ENCODE results near the gene NANOS1. TPM values are rescaled to one million over a fixed set of nuclear protein-coding genes. Genes with fewer than 3 reads are reported as not detected.
"Not testable (repeated sequence)": the region's sequence is repeated elsewhere in the genome, so short reads cannot be mapped to it uniquely, and the experiment has no call there.

Gene NANOS1
- total and polyA plus RNA-seq, 9 of the 15 experiments (the other 6 are each of a cell fraction or from before 2014, with no cell fraction given) = 0.14 to 1.6 (median 0.83) TPM; not detected in 1

DNA sequence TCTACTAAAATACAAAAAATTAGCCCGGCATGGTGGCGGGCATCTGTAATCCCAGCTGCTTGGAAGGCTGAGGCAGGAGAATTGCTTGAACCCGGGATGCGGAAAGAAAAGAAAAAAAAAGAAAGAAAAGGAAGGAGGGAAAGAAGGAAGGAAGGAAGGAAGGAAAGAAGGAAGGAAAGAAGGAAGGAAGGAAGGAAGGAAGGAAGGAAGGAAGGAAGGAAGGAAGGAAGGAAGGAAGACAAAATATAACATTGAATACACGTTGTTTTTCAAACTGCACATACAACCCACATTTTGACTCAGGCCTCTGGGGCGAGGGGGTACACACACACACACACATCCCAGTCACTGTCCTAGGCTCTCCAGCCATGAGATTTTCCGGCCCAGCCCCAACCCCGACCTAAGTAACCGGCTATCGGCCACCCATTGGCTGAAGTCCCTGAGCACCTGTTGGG lies 1.0 kb upstream of the NANOS1 start:
- TF ChIP-seq, protein P1, sequence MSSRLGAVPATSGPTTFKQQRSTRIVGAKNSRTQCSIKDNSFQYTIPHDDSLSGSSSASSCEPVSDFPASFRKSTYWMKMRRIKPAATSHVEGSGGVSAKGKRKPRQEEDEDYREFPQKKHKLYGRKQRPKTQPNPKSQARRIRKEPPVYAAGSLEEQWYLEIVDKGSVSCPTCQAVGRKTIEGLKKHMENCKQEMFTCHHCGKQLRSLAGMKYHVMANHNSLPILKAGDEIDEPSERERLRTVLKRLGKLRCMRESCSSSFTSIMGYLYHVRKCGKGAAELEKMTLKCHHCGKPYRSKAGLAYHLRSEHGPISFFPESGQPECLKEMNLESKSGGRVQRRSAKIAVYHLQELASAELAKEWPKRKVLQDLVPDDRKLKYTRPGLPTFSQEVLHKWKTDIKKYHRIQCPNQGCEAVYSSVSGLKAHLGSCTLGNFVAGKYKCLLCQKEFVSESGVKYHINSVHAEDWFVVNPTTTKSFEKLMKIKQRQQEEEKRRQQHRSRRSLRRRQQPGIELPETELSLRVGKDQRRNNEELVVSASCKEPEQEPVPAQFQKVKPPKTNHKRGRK (tag; IDR thresholded peaks at IDR 0.05) = peak; percentile 54
- WGBS (ENCODE audit: insufficient coverage, low coverage, missing lambda C conversion rate) = 31% methylated on average over 8 of the region's 10 CpGs
- peak overlapping the region in 1 of 2 experiments; percentile 50; a peak in 2 of 4 replicates for H3K9ac ChIP-seq (ENCODE audit: insufficient read depth in 1 of 2, low read depth in 2 of 2, low read length in 2 of 2)
- H4K20me1 ChIP-seq (replicated peaks; ENCODE audit: control insufficient read depth, insufficient read depth, low read length); H3K9me3 ChIP-seq (replicated peaks; ENCODE audit: control insufficient read depth, insufficient read depth, low read depth, low read length); H3K4me3 ChIP-seq; CTCF ChIA-PET (ENCODE audit: low intra/inter-chr PET ratio); DNase-seq (ENCODE audit: extremely low read depth in 1 of 4, low spot score in 3 of 4); H3K27ac ChIP-seq (ENCODE audit: extremely low read depth, low read depth, low read length); in situ Hi-C loops (cut with MboI); BruUV-seq (replicated peaks); FAIRE-seq; H3K79me2 ChIP-seq (ENCODE audit: control insufficient read depth, insufficient read depth, low read length); ATAC-seq; H3K9me1 ChIP-seq (ENCODE audit: control insufficient read depth, insufficient read depth, low read length); POLR2A ChIA-PET; intact Hi-C loops (cut with micrococcal nuclease); H3K4me2 ChIP-seq (ENCODE audit: insufficient read depth, low read length): not testable (repeated sequence)
- peaks cover 3 to 24% of the 10 kb centered on the region in 2 experiments; a peak in 3 of 5 replicates for H3K4me1 ChIP-seq (replicated peaks in 1 of 2; ENCODE audit: control insufficient read depth in 2 of 2, insufficient read depth in 2 of 2, low read length in 2 of 2)
- H2AFZ ChIP-seq (ENCODE audit: low read depth, low read length) = 0 out of 2 replicates have a peak overlapping the region, but pooled peaks have one; percentile 44
- H3K27me3 ChIP-seq (ENCODE audit: control insufficient read depth in 2 of 2, insufficient read depth in 2 of 2, low read length in 2 of 2) = peaks cover 4 to 21% of the 10 kb centered on the region in 2 experiments
- H3K36me3 ChIP-seq (ENCODE audit: control insufficient read depth, insufficient read depth, low read length) = peaks cover 18% of the 10 kb centered on the region; the same call in 1 of the 3 replicates
